ENCODE data around the gene PRTG.

PRTG gene

DNA sequence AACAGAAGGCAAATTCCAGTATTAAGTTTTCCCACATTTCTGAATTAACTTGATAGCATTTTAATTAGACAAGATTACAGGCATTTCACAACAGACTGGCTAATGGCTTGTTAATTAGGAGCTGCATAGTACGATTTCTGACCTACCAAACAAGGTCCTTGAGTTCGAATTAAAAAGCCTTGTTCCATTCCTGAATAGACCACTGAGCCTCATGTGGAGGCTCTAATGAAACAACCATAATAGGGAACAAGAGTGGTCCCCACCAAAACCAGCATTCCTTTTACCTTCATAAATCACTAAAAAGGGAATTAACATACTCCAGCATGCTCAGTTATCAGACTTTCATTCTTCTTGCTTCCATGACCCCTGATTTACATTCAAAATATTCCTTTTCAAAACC, 66.4 kb downstream of the PRTG start:
- DNase-seq (ENCODE audit: low read depth): no peak

DNA sequence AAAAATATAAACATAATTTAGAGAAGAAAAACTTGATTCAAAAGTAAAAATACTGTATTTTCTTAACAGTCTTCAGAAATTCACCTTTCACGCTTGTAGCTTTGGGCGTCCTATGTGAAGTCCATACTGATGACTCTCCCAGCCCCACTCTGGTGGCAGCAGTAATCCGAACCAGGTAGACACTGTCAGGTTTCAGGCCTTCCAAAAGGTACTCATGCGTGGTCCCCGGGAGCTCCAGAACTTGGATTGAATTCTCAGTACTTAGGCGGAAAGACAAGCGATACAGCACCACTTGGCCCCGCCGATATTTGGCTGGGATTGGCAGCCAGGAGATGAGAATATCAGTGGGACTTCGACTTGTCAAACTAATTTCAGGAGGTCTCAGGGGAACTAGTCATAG, 69.7 kb downstream of the PRTG start:
- DNase-seq (ENCODE audit: low read depth): no peak
- no peak overlapping the region for H3K4me3 ChIP-seq (ENCODE audit: low read depth, low read length)
- TF ChIP-seq, protein P1, sequence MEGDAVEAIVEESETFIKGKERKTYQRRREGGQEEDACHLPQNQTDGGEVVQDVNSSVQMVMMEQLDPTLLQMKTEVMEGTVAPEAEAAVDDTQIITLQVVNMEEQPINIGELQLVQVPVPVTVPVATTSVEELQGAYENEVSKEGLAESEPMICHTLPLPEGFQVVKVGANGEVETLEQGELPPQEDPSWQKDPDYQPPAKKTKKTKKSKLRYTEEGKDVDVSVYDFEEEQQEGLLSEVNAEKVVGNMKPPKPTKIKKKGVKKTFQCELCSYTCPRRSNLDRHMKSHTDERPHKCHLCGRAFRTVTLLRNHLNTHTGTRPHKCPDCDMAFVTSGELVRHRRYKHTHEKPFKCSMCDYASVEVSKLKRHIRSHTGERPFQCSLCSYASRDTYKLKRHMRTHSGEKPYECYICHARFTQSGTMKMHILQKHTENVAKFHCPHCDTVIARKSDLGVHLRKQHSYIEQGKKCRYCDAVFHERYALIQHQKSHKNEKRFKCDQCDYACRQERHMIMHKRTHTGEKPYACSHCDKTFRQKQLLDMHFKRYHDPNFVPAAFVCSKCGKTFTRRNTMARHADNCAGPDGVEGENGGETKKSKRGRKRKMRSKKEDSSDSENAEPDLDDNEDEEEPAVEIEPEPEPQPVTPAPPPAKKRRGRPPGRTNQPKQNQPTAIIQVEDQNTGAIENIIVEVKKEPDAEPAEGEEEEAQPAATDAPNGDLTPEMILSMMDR (IDR thresholded peaks at IDR 0.05; ENCODE audit: low read depth, low read length): no peak
- TF ChIP-seq, protein P2, sequence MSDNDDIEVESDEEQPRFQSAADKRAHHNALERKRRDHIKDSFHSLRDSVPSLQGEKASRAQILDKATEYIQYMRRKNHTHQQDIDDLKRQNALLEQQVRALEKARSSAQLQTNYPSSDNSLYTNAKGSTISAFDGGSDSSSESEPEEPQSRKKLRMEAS (IDR thresholded peaks at IDR 0.05; ENCODE audit: low read depth, low read length): no peak
- no peak for TF ChIP-seq MYC (IDR thresholded peaks at IDR 0.05; ENCODE audit: low read depth, low read length)
- TF ChIP-seq POLR2A (IDR thresholded peaks at IDR 0.05; ENCODE audit: extremely low read depth, insufficient read length): no peak

More for the DNA sequence above, 66.4 kb downstream of the PRTG start:
- H3K4me3 ChIP-seq (ENCODE audit: low read depth, low read length): no peak overlapping the region
- no peak for TF ChIP-seq POLR2A (IDR thresholded peaks at IDR 0.05; ENCODE audit: extremely low read depth, insufficient read length)
- TF ChIP-seq, protein P2 (IDR thresholded peaks at IDR 0.05; ENCODE audit: low read depth, low read length): no peak
- TF ChIP-seq MYC (IDR thresholded peaks at IDR 0.05; ENCODE audit: low read depth, low read length): no peak
- TF ChIP-seq, protein P1 (IDR thresholded peaks at IDR 0.05; ENCODE audit: low read depth, low read length): no peak

DNA sequence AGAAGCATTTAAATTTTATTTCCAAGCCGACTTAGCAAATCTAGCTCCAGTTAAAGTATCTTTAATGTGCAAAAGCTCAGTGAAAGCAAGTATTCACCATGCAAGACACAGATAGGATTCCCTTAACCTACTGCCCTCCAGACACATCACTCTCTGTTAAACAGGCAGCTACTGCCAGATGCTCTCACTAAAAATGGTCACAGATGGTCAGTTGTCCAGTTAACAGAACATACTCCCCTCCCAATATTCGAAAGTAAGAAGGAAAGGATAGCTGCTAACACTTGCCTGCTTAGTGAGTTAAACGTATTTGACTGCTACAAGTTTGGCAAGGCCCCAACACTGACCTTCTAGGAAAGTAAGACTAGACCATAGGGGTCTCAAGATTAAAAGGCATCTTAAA, 73.7 kb downstream of the PRTG start:
- no peak overlapping the region for H3K4me3 ChIP-seq (ENCODE audit: low read depth, low read length)
- TF ChIP-seq, protein P2 (IDR thresholded peaks at IDR 0.05; ENCODE audit: low read depth, low read length): no peak
- TF ChIP-seq MYC (IDR thresholded peaks at IDR 0.05; ENCODE audit: low read depth, low read length) (no peak), POLR2A (IDR thresholded peaks at IDR 0.05; ENCODE audit: extremely low read depth, insufficient read length) (no peak)
- TF ChIP-seq, protein P1 (IDR thresholded peaks at IDR 0.05; ENCODE audit: low read depth, low read length): no peak
- DNase-seq (ENCODE audit: low read depth): no peak

DNA sequence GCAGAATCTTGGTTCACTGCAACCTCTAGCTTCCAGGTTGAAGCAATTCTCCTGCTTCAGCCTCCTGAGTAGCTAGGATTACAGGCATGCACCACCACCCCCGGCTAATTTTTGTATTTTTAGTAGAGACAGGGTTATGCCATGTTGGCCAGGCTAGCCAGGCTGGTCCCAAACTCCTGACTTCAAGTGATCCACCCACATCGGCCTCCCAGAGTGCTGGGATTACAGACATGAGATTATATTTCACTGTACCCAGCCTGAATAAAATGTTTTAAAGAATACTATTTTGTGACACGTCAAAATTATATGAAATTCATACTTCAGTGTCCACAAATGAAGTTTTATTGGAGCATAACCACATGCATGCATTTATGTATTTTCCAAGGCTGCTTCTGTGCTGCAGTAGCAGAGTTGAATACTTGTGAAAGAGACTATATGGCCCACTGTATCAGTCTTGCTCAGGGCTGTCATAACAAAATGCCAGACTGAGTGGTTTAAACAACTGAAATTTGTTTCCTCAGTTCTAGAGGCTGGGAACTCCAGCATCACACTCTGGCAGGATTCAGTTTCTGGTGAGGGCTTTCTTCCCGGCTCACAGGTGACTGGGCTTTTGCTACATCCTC, 77.2 kb downstream of the PRTG start:
- H3K4me3 ChIP-seq (ENCODE audit: low read depth, low read length): no peak overlapping the region
- DNase-seq (ENCODE audit: low read depth): no peak
- TF ChIP-seq, protein P1 (IDR thresholded peaks at IDR 0.05; ENCODE audit: low read depth, low read length): no peak
- TF ChIP-seq MYC (IDR thresholded peaks at IDR 0.05; ENCODE audit: low read depth, low read length): no peak

DNA sequence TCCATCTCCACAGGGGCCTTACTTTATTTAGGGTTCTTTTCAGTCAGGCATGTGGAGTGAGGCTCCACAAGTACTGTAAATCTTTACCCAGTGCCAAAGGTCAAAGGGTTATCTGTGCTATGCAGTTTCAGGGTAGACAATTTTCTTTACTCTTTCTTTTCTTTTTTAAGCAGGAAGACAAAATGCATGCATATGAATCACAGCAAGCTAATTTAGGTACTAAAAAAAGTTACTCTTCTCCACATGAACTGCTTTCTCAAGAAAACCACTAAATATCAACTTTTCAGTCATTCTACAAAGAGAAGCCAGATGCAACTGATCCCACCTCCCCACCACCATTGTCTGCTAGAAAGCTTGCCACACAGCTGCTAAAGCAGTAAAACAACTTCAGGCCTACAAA, 81.5 kb downstream of the PRTG start:
- TF ChIP-seq MYC (IDR thresholded peaks at IDR 0.05; ENCODE audit: low read depth, low read length): no peak
- TF ChIP-seq POLR2A (IDR thresholded peaks at IDR 0.05; ENCODE audit: extremely low read depth, insufficient read length): no peak
- TF ChIP-seq, protein P1 (IDR thresholded peaks at IDR 0.05; ENCODE audit: low read depth, low read length): no peak
- TF ChIP-seq, protein P2 (IDR thresholded peaks at IDR 0.05; ENCODE audit: low read depth, low read length): no peak
- H3K4me3 ChIP-seq (ENCODE audit: low read depth, low read length): no peak overlapping the region
- no peak for DNase-seq (ENCODE audit: low read depth)

DNA sequence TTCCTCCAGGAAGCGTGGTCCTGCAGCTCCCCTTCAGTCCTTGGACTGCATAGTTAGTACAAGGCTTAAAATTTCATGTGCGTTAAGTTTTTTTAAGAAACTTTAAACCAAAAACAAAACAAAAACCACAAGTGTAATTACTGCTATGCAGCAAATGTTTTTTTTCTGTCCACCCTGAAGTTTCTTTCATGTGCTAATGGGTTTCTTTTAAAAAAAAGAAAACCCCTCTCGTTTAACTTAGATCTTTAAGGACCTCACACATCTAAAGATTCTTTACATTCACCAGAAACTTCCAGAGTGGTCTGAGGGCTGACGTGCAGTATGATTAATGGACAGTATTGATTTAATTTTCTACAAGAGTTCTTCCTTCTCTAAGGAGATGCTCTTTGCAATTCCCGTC, 82.8 kb downstream of the PRTG start:
- H3K4me3 ChIP-seq (ENCODE audit: low read depth, low read length): no peak overlapping the region
- DNase-seq (ENCODE audit: low read depth): no peak
- no peak for TF ChIP-seq MYC (IDR thresholded peaks at IDR 0.05; ENCODE audit: low read depth, low read length)
- TF ChIP-seq, protein P1 (IDR thresholded peaks at IDR 0.05; ENCODE audit: low read depth, low read length): no peak
- TF ChIP-seq, protein P2 (IDR thresholded peaks at IDR 0.05; ENCODE audit: low read depth, low read length): no peak
- no peak for TF ChIP-seq POLR2A (IDR thresholded peaks at IDR 0.05; ENCODE audit: extremely low read depth, insufficient read length)

All from NB4 (cell line).